Measurements from ENCODE around the gene CHADL. TPM values are rescaled to one million over a fixed set of nuclear protein-coding genes. Genes with fewer than 3 reads are reported as not detected.
A peak's percentile ranks its signal among the peaks of the same experiment; 100 is the strongest.

The CHADL gene
- total RNA-seq, 1 donor from 2014 or later, result 3.6 TPM

DNA sequence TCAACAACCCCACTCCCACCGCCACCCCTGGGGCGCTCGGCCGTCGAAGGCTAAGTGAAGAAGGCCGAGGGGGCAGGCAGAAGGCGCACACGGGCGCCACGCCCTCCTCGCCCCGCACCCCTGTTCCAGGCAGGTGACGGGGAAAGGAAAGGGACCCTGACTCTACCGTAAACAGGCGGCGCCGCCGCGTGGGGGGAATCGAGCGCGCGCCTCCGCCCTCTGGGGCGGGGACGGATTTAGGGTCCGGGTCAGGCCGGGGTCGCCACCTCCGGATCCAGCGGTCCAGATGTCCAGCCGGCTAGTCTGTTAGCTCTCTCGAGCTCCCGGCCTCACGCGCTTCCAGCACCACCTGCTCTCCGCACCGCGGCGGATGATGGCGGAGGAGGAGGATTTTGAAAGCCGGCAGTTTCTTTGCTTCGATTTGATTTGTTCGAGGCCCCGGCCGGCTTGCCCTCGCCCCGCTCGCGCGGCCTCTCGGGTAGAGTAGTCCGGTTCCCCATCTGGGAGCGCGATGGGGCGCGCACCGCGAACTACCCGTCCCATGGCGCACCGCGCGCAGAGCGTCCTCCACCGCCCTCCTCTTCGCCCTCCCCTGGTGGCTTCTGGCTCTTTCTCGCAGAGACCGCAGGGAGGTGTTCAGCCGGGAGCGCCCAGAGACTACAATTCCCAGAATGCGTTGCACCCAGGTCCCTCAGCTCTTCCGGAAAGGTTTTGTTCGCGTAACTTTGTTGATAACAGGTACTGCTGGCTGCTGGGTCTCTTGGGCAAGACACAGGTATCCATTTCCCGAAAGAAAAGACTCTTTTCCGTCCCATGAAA lies 45.3 kb upstream of the CHADL start, which contains the start of gene RANGAP1:
TSS of gene RANGAP1 (minus strand) at position 368 of the 819 bp plus-strand sequence. CDS start 5,143 bp downstream, outside the sequence.
- Histone ChIP-seq H3K27ac (peak within 1 kb of the TSS; percentile 85), H3K9me3 (no peaks in the 10 kb centered on the region), H3K4me1 (peaks cover 43% of the 10 kb centered on the region), H3K27me3 (ENCODE audit: low read depth) (no peaks in the 10 kb centered on the region), H3K36me3 (peaks cover 34% of the 10 kb centered on the region), H3K4me3 (peak within 1 kb of the TSS; percentile 100)
- intact Hi-C loops (cut with DNase I), result no loop called here
- ATAC-seq (peak; percentile 99 to 100), DNase-seq (peak; percentile 99)
- TF ChIP-seq, protein P1, sequence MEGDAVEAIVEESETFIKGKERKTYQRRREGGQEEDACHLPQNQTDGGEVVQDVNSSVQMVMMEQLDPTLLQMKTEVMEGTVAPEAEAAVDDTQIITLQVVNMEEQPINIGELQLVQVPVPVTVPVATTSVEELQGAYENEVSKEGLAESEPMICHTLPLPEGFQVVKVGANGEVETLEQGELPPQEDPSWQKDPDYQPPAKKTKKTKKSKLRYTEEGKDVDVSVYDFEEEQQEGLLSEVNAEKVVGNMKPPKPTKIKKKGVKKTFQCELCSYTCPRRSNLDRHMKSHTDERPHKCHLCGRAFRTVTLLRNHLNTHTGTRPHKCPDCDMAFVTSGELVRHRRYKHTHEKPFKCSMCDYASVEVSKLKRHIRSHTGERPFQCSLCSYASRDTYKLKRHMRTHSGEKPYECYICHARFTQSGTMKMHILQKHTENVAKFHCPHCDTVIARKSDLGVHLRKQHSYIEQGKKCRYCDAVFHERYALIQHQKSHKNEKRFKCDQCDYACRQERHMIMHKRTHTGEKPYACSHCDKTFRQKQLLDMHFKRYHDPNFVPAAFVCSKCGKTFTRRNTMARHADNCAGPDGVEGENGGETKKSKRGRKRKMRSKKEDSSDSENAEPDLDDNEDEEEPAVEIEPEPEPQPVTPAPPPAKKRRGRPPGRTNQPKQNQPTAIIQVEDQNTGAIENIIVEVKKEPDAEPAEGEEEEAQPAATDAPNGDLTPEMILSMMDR (IDR thresholded peaks at IDR 0.05), result peak; percentile 39

GRCh38 chr22:41285441-41285819 lies 44.7 kb upstream of the CHADL start:
- ATAC-seq, result peak; percentile 54 to 59
- Histone ChIP-seq H3K27ac (peak overlapping the region; percentile 85), H3K27me3 (ENCODE audit: low read depth) (no peaks in the 10 kb centered on the region), H3K4me1 (peaks cover 40% of the 10 kb centered on the region), H3K4me3 (peak overlapping the region; percentile 100), H3K36me3 (peaks cover 40% of the 10 kb centered on the region), H3K9me3 (no peaks in the 10 kb centered on the region)
- peak; percentile 69 for DNase-seq
- TF ChIP-seq, protein P1 (IDR thresholded peaks at IDR 0.05), result no peak
- intact Hi-C loops (cut with DNase I), result no loop called here

- H3K9me3 ChIP-seq, result no peaks in the 10 kb centered on the region
- no peak overlapping the region for H3K4me3 ChIP-seq
- H3K27ac ChIP-seq, result no peak overlapping the region
- H3K4me1 ChIP-seq, result peaks cover 31% of the 10 kb centered on the region
- DNase-seq (no peak), ATAC-seq (no peak)
- TF ChIP-seq, protein P1 (IDR thresholded peaks at IDR 0.05), result no peak
- no peaks in the 10 kb centered on the region for H3K27me3 ChIP-seq (ENCODE audit: low read depth)
- intact Hi-C loops (cut with DNase I), result no loop called here
- H3K36me3 ChIP-seq, result peaks cover 50% of the 10 kb centered on the region
These were observed 43.7 kb upstream of the CHADL start for GRCh38 chr22:41284465-41284864.

DNA sequence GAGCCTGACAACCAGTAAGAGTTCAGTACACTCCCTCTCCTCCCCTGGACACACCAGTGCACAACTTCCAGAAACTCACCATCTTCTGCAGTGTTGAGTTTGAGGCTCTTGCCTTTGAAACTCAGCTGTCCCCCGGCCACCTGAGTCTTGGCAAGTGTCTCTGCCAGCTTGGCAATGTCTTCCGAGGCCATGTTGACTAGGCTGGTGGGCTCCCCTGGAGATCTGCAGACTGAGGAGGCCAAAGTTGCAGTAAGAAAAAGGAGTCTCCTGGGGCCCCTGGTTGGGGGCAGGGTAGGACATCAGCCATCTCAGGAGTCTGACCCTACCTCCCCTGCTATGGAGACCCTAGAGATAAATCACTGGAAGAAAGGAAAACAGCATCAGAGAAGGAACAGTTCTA lies 40.1 kb upstream of the CHADL start:
- intact Hi-C loops (cut with DNase I), result no loop called here
- DNase-seq (no peak), ATAC-seq (no peak)
- no peak overlapping the region for H3K4me3 ChIP-seq
- peaks cover 85% of the 10 kb centered on the region for H3K36me3 ChIP-seq
- no peaks in the 10 kb centered on the region for H3K27me3 ChIP-seq (ENCODE audit: low read depth)
- H3K4me1 ChIP-seq, result peaks cover 10% of the 10 kb centered on the region
- no peaks in the 10 kb centered on the region for H3K9me3 ChIP-seq
- TF ChIP-seq, protein P1 (IDR thresholded peaks at IDR 0.05), result no peak
- H3K27ac ChIP-seq, result no peak overlapping the region

GRCh38 chr22:41280065-41280464 lies 39.3 kb upstream of the CHADL start:
- intact Hi-C loops (cut with DNase I), result no loop called here
- ATAC-seq (no peak), DNase-seq (no peak)
- H3K27ac ChIP-seq, result no peak overlapping the region
- no peaks in the 10 kb centered on the region for H3K27me3 ChIP-seq (ENCODE audit: low read depth)
- TF ChIP-seq, protein P1 (IDR thresholded peaks at IDR 0.05), result no peak
- H3K4me1 ChIP-seq, result peaks cover 6% of the 10 kb centered on the region
- no peaks in the 10 kb centered on the region for H3K9me3 ChIP-seq
- H3K36me3 ChIP-seq, result peaks cover 93% of the 10 kb centered on the region
- H3K4me3 ChIP-seq, result no peak overlapping the region

All from lower lobe of right lung (tissue), 2 donors.